Hepatic stellate cell (primary cell): ENCODE data around the gene ALDH16A1.

Experiments used
- DNase-seq: peaks from one replicate; pipeline ENCODE4 v3.0.0; 2011; ENCODE audit warnings: low spot score

ALDH16A1 gene

GRCh38 chr19:49518033-49518432, 65.0 kb downstream of the ALDH16A1 start:
- no peak for DNase-seq
